Suprapubic skin (tissue), 3 donors: ENCODE results near the gene ATAD3C.

Experiments
- EP300 ChIP-seq: sonication (generic); formaldehyde crosslinking; IDR thresholded peaks from one replicate; pipeline ENCODE4 v1.6.1; 2017; ENCODE audit warnings: antibody characterized with exemption
- POLR2A ChIP-seq, 2 donors: fragments of 450-650 bp; IDR thresholded peaks; one replicate each; pipeline ENCODE4 v1.6.1; 2017; ENCODE audit warnings: antibody characterized with exemption in 2 of 2, mild to moderate bottlenecking in 2 of 2, moderate library complexity in 2 of 2
- TF ChIP-seq, protein P1 (sequence below), 2 donors: fragments of 200-600 bp in 1 of 2; fragments of 450-650 bp in 1 of 2; sonication (generic) in 1 of 2; IDR thresholded peaks; one replicate each; pipeline ENCODE4 v1.5.1; 2016 to 2019; ENCODE audit warnings: antibody characterized with exemption in 2 of 2, mild to moderate bottlenecking in 1 of 2, moderate library complexity in 1 of 2

- TF ChIP-seq POLR2A (IDR thresholded peaks at IDR 0.05) (no peak), EP300 (no peak)
- TF ChIP-seq, protein P1, sequence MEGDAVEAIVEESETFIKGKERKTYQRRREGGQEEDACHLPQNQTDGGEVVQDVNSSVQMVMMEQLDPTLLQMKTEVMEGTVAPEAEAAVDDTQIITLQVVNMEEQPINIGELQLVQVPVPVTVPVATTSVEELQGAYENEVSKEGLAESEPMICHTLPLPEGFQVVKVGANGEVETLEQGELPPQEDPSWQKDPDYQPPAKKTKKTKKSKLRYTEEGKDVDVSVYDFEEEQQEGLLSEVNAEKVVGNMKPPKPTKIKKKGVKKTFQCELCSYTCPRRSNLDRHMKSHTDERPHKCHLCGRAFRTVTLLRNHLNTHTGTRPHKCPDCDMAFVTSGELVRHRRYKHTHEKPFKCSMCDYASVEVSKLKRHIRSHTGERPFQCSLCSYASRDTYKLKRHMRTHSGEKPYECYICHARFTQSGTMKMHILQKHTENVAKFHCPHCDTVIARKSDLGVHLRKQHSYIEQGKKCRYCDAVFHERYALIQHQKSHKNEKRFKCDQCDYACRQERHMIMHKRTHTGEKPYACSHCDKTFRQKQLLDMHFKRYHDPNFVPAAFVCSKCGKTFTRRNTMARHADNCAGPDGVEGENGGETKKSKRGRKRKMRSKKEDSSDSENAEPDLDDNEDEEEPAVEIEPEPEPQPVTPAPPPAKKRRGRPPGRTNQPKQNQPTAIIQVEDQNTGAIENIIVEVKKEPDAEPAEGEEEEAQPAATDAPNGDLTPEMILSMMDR (IDR thresholded peaks at IDR 0.05) = no peak
These were observed 12.9 kb upstream of the ATAD3C start for GRCh38 chr1:1436630-1437032.
